Endothelial cell of umbilical vein (primary cell): ENCODE data around the gene GRID1. TPM values are rescaled to one million over a fixed set of nuclear protein-coding genes. Genes with fewer than 3 reads are reported as not detected.

Experiments
- BruUV-seq: library from RNA; stranded (reverse); fragments of 400-500 nt; replicated peaks from 2 replicates; lab custom pipeline; 2021; lab: Mats Ljungman, UMichigan
- CTCF ChIA-PET: fragments of 300-600, 350-600 bp; sonication (Branson Sonifier 250); formaldehyde crosslinking; loops from one replicate; lab custom pipeline; 2021; ENCODE audit warnings: antibody characterized with exemption, inconsistent platforms; lab: Charles Lee
- POLR2A ChIA-PET: fragments of 300-600, 350-600 bp; sonication (Branson Sonifier 250); formaldehyde crosslinking; loops from one replicate; lab custom pipeline; 2021; ENCODE audit warnings: antibody characterized with exemption, inconsistent platforms; lab: Charles Lee
- DNase-seq: peaks from one replicate; pipeline ENCODE4 v3.0.0-alpha.2; 2011; ENCODE audit warnings: low read depth, low spot score
- FAIRE-seq: peaks from 2 replicates; lab custom pipeline; 2011; peaks lifted over from hg19 to GRCh38; lab: Jason Lieb, UNC
- H2AFZ ChIP-seq: 2 replicates; pipeline ENCODE4 v1.6.0; 2012; ENCODE audit warnings: low read depth, low read length, control low read depth, inconsistent platforms
- H3K27ac ChIP-seq: 2 replicates; pipeline ENCODE4 v1.5.1; 2011; ENCODE audit warnings: low read depth, mild to moderate bottlenecking, control low read depth, low read length, moderate library complexity; ENCODE audit not compliant: insufficient read depth
- H3K27me3 ChIP-seq, 2 experiments: 2 replicates each; pipeline versions ENCODE4 v1.6.0 to v1.6.1; 2011; ENCODE audit warnings: low read length in 2 of 2, mixed read lengths in 1 of 2; ENCODE audit not compliant: control insufficient read depth in 2 of 2, insufficient read depth in 2 of 2
- H3K36me3 ChIP-seq, 2 experiments: 2 replicates in 1 of 2; 3 replicates in 1 of 2; pipeline ENCODE4 v1.5.1; 2011; ENCODE audit warnings: low read length in 2 of 2, mild to moderate bottlenecking in 1 of 2, moderate library complexity in 1 of 2; ENCODE audit not compliant: control insufficient read depth in 2 of 2, insufficient read depth in 2 of 2; ENCODE audit errors: extremely low read depth in 1 of 2
- H3K4me1 ChIP-seq: 3 replicates; pipeline ENCODE4 v1.5.1; 2011; ENCODE audit warnings: mild to moderate bottlenecking, low read length; ENCODE audit not compliant: control insufficient read depth, insufficient read depth; ENCODE audit errors: extremely low read depth
- H3K4me2 ChIP-seq: 2 replicates; pipeline ENCODE4 v1.6.1; 2011; ENCODE audit warnings: low read length, control low read depth, mixed read lengths; ENCODE audit not compliant: insufficient read depth
- H3K4me3 ChIP-seq, 3 experiments: fragments of 200-600 bp in 1 of 3; sonication (generic), shearing (Covaris generic) in 1 of 3; replicated peaks in 1 of 3; 2 replicates each; pipeline ENCODE4 v1.5.1; 2011 to 2016; ENCODE audit warnings: control low read depth in 3 of 3, low read length in 3 of 3, mild to moderate bottlenecking in 2 of 3, inconsistent platforms in 1 of 3, low read depth in 1 of 3, moderate library complexity in 1 of 3; ENCODE audit not compliant: insufficient read depth in 1 of 3
- H3K79me2 ChIP-seq: 2 replicates; pipeline ENCODE4 v1.6.0; 2012; ENCODE audit warnings: low read length, inconsistent platforms; ENCODE audit not compliant: control insufficient read depth, insufficient read depth
- H3K9ac ChIP-seq: replicated peaks from 2 replicates; pipeline ENCODE3; 2011; ENCODE audit warnings: low read length, control low read depth; ENCODE audit not compliant: insufficient read depth; ENCODE audit errors: extremely low read depth
- H3K9me1 ChIP-seq: replicated peaks from 3 replicates; pipeline ENCODE4 v1.6.0; 2011; ENCODE audit warnings: mild to moderate bottlenecking, low read length; ENCODE audit not compliant: control insufficient read depth, insufficient read depth; ENCODE audit errors: extremely low read depth
- H3K9me3 ChIP-seq: replicated peaks from 2 replicates; pipeline ENCODE4 v1.5.1; 2012; ENCODE audit warnings: low read length, inconsistent platforms; ENCODE audit not compliant: control insufficient read depth, insufficient read depth
- H4K20me1 ChIP-seq: replicated peaks from 2 replicates; pipeline ENCODE3; 2011; ENCODE audit warnings: mild to moderate bottlenecking, low read length; ENCODE audit not compliant: control insufficient read depth, insufficient read depth; ENCODE audit errors: extremely low read depth
- CTCF ChIP-seq, 2 donors: IDR thresholded peaks; 1 replicate in 1 of 2; 2 replicates in 1 of 2; pipeline ENCODE4 v1.5.1; 2011; ENCODE audit warnings: low read length in 2 of 2, mild to moderate bottlenecking in 2 of 2, moderate library complexity in 2 of 2, control low read depth in 1 of 2, inconsistent platforms in 1 of 2, low read depth in 1 of 2; ENCODE audit not compliant: insufficient read depth in 1 of 2; ENCODE audit errors: extremely low read depth in 1 of 2
- EZH2 ChIP-seq: IDR thresholded peaks from 2 replicates; pipeline ENCODE4 v1.6.1; 2012; ENCODE audit warnings: borderline replicate concordance, low read depth, mild to moderate bottlenecking, moderate library complexity, low read length, inconsistent platforms; ENCODE audit not compliant: severe bottlenecking
- FOS ChIP-seq: IDR thresholded peaks from 2 replicates; pipeline ENCODE4 v1.6.1; 2011; ENCODE audit warnings: mild to moderate bottlenecking, low read length, moderate library complexity, borderline replicate concordance; ENCODE audit not compliant: insufficient read depth
- GATA2 ChIP-seq: IDR thresholded peaks from 2 replicates; pipeline ENCODE4 v1.7.0; 2011; ENCODE audit warnings: low read depth, mild to moderate bottlenecking, moderate library complexity, mixed read lengths, low read length; ENCODE audit not compliant: insufficient read length, insufficient read depth
- JUN ChIP-seq: IDR thresholded peaks from 2 replicates; pipeline ENCODE4 v1.6.1; 2011; ENCODE audit warnings: borderline replicate concordance, low read depth; ENCODE audit not compliant: insufficient read length, insufficient read depth
- MAX ChIP-seq: IDR thresholded peaks from 2 replicates; pipeline ENCODE4 v1.6.1; 2011; ENCODE audit not compliant: insufficient read depth, insufficient read length
- MYC ChIP-seq: IDR thresholded peaks from one replicate; pipeline ENCODE4 v1.6.1; 2011; ENCODE audit warnings: mild to moderate bottlenecking, low read depth, low read length
- POLR2A ChIP-seq: IDR thresholded peaks from 2 replicates; pipeline ENCODE4 v1.6.1; 2012; ENCODE audit warnings: low read depth, mild to moderate bottlenecking, control low read depth, low read length
- POLR2AphosphoS5 ChIP-seq: IDR thresholded peaks from 2 replicates; pipeline ENCODE4 v1.6.1; 2012; ENCODE audit warnings: low read depth, mild to moderate bottlenecking, control low read depth, low read length, moderate library complexity; ENCODE audit not compliant: insufficient read depth
- dilution Hi-C: fragments of 300-500 bp; cut with MboI; formaldehyde crosslinking; loops from one replicate; pipeline ENCODE4 v1.15.0; 2019; ENCODE audit warnings: low sequenced_read_pairs; ENCODE audit not compliant: extremely low pct_ligation_motif_present
- intact Hi-C: fragments of 100-400 bp; cut with micrococcal nuclease; formaldehyde crosslinking; loops from one replicate; pipeline ENCODE4 v1.10.0; 2022
- polyA plus RNA-seq, 4 experiments: library from polyadenylated mRNA; depleted of rRNA in 3 of 4; stranded (reverse) in 3 of 4; unstranded in 1 of 4; fragments of >200 nt; gene quantifications; 2 replicates each; pipeline versions ENCODE4 v1.2.1 to v1.2.3, GENCODE V29; 2011 to 2012; ENCODE audit warnings: missing spikeins in 1 of 4
- total RNA-seq: library from RNA; stranded (reverse); gene quantifications from 2 replicates; pipeline ENCODE4 v1.2.3, GENCODE V29; 2021

Gene GRID1
- total and polyA plus RNA-seq, 2 donors (not counting 3 experiments of a cell fraction or from before 2014, with no cell fraction given): not detected

GRCh38 chr10:86399514-86399878 is 32.9 kb upstream of the GRID1 start:
- no peak overlapping the region for H3K4me2 ChIP-seq
- no peak for TF ChIP-seq POLR2AphosphoS5
- no peak for TF ChIP-seq MAX
- TF ChIP-seq POLR2A: no peak
- no peak for TF ChIP-seq JUN
- TF ChIP-seq FOS: no peak
- TF ChIP-seq CTCF (IDR thresholded peaks at IDR 0.05; ENCODE audit: extremely low read depth in 1 of 2, insufficient read depth in 1 of 2, low read depth in 1 of 2, low read length in 2 of 2): no peak
- no peak for TF ChIP-seq MYC
- no peak for TF ChIP-seq EZH2
- TF ChIP-seq GATA2: no peak
- H3K79me2 ChIP-seq: no peaks in the 10 kb centered on the region
- intact Hi-C loops: no loop called here
- H4K20me1 ChIP-seq: no peaks in the 10 kb centered on the region
- H3K27ac ChIP-seq: no peak overlapping the region
- FAIRE-seq: no peak
- DNase-seq: no peak
- no TSS peak for BruUV-seq
- dilution Hi-C loops: no loop called here
- H3K36me3 ChIP-seq: no peaks in the 10 kb centered on the region
- no peak overlapping the region for H3K4me3 ChIP-seq
- CTCF ChIA-PET: interaction anchor here (0.7 to 7.8 kb wide), 23 partner anchors 8 to 1859 kb away, joined by 3 to 213 read pairs (median 5); partner anchors contain the start of gene WAPL
- no peaks in the 10 kb centered on the region for H3K9me3 ChIP-seq
- H3K27me3 ChIP-seq: peaks cover 18% of the 10 kb centered on the region in 2 experiments
- no peaks in the 10 kb centered on the region for H3K9me1 ChIP-seq
- H2AFZ ChIP-seq: no peak overlapping the region
- peaks cover 23% of the 10 kb centered on the region for H3K4me1 ChIP-seq
- no peak overlapping the region for H3K9ac ChIP-seq
- POLR2A ChIA-PET: no interaction called here
